NCI-H1436 (cell line): ENCODE measurements around the gene TAGLN2.

Experiments
- DNase-seq: peaks from one replicate; lab custom pipeline; 2025; lab: John Stamatoyannopoulos, UW

Gene TAGLN2

DNA sequence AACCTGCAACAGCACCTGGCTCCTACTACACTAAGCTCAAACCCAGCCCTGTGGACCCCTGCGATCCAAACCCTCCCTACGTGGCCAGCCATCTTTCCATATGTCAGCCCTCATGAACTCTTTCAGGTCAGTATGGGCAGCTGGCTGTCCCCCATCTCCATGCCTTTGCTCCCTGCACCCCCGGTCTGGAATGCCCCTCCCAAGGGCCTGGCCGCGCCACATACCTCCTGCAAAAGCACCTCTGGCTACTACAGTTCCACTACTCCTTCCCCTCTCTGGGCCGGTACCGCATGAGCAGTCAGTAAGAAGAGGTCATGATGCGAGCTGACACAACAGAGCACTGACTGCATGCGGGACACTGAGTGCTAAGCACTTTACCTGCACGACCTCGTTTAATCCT is 10.0 kb upstream of the TAGLN2 start:
- no peak for DNase-seq

DNA sequence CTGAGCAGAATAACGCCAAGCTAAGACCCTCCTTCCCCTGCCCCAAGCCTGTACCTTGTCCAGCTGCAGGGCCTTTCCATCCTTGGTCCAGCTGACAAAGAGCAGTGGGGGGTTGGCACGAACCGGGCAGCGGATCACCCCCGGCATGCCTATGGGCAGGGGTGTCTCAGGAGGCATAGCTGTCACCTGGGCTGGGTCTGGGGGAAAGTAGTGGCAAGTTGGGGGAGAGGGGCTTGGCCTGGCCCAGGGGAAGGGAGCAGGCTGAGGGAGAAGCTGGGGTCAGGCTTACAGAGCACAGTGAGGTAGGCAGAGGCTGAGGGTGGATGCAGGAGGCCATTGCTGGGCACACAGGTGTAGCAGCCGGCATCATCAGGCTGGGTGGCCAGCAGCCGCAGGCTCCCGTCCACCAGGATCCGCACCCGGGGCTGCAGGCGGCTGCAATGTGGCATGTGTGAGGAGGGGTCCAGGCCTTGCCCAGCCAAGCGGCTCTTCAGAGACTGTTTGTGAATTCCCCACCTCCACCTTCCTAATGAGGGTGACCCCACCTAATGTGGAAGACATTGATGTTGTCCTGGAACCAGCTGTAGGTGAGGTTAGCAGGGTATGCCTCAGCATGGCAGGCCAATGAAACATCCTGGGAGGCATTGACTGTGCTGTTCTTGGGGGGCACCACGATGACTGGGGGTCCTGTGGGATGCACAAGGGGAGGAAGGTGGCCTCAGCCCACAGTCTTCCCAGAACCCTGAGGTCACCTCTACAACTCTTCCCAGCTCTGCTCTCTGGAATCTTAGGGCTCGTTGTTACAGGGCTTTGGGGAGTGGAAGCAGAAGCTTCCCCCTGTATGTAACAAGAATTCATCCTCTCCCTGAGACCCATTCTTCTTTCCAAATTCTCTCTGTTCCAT is 9.1 kb upstream of the TAGLN2 start:
- DNase-seq, result no peak

DNA sequence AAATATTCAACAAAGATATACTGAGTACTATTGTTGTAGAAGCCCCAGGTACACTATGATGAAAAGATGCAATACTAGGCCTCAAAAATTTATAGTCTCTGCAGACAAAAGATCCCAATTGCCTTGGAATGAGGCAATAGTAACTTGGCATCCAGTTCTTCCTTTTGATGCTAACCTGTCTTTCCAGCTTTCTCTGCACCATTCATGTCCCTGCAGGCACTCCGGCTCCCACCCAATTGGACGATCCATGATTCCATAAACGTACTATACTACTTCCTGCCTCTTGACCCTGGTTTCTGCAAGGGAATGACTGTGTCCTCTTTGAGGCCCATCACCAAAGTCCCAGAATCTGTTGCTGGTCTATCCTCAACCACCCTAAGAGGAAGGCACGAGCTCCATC is 8.0 kb upstream of the TAGLN2 start:
- no peak for DNase-seq

DNA sequence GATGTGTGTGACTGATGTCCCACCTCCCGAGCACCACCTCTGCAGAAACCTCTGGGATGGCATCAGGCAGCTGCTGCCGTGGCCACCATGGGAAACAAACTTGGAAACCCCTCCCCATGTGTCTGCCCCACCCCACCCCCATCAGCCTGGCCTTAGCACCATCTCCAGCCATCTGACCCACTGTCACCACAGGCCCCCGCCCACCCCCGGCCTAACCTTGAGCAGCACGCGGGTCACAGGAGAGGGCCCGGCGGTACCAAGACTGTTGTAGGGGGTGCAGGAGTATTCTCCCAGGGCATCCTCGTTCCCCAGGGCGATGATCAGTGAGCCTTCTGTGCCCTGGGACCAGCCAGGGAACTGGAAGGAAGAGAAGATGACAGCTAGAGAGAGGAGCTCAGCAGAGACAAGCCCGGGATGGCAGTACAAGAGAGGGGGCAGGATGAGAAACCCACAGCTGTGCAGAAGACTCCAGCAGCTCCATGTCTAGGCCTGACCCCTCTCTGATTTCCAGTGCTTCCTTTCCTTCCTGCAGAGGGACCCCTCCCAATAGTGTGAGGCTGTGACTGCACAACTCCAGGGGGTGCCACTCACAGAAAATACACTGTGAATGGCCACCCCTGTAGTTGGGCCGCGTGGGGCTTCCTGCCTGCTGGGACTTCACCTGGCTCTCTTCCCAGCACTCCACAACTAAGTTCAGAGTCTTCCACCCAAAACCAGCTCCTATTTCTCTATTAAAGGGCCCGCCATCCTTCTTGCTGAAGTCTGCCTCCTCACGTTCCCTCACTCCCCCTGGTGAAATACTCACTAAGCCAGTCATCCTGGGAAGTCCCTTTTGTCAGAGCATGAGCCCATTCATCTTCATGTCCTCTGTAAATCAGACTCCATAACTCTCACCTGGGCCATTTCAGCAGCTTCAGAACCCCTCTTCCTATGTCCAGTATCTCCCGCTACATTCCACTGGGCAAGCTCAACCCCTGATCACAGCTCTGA is 7.3 kb upstream of the TAGLN2 start:
- DNase-seq, result no peak

DNA sequence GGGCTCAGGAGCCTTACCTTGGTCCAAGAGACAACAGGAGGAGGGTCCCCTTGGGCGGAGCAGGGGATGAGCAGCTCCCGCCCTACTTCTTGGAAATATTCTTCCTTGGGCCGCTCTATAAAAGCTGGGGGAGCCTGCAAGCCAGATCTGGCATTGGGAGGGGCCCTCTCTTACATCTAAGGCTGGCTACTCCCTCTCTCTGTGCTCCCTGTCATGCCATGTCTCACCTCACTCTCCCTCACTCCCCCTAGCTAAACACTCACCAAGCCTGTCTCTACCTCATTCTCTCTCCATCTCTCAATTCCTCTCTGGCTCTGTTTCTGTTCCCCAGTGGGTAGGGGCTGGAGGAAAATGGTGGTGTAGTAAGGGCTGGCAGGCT is 6.5 kb upstream of the TAGLN2 start:
- no peak for DNase-seq

DNA sequence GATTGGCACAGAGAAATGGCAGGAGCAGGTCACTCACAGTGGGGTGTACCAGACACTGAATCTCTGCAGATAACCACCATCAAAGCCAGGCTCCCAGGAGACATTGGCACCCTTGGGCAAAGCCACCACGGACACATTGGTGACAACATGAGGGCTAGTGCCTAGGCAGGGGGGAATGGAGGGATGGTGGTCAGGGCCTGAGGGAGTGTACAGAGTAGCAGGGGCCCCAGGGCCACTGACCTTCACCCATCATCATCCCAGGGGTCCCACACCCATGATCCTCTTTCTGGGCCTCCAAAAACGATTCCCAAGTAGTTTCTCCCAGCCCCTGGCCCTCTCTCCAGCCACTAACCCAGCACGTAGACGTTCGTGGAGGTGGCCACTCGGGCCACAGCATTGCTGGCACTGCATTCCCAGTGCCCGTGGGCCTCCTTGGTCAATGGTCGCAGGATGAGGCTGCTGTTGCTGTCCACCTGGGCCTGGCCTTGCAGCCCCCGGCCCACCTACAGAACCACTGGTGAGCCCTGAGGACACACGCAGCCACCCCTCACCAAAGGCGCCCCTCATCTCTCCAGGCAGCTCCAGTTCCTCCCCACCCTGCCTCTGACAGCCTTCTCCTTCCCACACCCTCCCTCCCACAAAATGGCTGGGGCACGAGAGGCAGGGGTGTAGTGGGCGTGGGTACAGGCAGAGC is 5.9 kb upstream of the TAGLN2 start:
- no peak for DNase-seq

DNA sequence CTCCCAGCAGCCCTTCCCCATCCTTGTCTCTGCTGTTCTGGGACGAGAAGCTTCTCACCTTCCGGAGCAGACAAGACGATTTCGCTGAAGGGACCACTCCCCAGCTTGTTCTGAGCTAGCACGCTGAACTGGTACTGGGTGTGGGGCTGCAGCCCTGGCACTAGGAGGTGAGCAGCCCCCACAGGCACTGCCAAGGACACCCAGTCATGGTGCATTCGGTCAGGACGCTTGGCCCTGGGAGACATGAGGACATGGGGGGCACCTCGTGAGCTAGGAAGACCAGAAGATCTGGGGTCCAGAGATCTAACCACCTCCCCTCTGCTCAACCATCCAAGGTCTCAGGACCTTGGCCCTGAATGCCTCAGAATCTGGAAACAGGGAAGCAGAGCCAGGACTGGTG is 5.3 kb upstream of the TAGLN2 start:
- no peak for DNase-seq

DNA sequence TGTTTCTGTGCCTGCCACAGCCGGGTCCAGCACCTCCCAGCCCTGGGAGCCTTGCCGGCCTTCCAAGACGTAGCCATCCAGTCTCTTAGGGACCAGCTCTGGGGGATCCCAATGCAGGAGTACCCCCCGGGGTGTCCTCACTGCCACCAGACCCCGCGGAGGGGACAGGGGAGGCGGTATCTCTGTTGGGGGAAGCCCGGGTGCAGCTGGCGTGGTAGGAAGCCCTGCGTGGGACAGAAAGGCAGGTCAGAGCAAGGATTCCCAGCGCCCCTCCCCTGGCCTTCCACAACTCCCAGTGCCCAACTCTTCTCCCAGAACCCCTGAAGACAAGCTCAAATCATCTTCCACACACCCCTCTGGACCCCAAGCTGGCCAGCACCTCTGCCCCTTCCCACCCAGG is 4.9 kb upstream of the TAGLN2 start:
- DNase-seq, result no peak

DNA sequence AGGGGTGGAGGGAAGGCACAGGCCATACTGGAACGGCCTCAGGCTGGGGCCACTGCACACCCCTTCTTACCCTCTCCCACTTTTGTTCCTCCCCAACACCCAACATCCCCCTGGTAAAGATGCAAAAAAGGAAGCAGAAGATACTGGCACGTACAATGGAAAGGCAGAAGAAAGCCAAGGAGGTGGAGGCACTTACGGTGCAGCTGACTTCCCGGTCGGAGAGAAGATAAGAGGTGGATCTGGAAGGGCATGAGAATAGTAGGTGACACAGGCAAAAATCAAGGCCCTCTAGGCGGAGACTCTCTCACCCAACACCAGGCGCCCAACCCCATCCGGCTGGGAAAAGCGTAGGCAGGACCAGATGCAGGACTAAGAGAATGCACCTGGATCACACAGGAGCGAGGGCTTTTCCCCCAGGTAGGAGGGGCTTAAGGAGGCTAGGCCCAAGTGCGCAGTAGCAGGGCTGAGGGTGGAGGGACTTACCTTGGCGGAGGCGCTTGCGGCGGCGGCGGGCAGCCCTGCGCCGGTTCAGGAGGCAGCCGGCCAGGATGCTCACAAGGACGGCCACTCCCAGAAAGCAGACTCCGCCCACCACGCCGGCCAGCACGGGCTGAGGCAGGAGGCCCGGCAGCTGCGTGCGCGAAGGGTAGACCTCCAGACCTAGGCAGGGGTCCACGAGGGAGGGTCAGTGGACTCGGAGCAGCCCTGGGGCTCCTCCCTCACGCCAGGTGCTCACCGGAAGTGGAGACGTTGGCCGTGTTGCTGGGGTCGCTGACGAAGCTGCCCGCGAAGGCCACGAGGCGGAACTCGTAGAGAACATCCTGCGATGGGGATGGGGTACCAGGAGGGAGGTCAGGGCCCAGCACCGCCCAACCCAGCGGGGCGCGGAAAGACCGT is 4.1 kb upstream of the TAGLN2 start:
- DNase-seq, result no peak

DNA sequence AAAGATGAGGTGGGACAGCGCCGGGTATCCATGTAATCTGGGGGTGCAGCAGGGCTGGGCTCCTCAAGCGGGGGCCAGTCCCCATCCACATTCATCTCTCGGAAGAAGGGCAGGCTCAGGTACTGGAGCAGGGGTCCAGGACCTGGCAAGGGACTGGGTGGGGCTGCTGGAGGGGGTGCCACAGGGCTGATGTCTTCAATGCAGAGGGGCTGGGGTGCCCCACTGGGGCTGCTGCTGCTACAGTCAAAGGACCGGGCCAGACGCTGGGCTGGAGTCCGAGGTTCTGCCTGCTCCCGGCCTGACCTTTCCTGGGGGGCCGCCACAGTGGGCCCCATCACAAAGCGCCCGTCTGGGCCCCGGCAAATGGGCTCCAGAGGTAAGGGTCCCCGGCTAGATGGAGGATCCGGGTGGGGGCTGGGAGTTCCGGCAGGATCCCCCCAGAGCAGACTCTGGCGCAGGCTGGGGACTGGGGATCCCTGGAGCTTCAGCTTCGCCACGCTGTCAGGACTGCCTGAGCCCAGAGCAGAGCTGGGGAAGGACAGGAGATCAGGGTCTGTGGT is 3.3 kb upstream of the TAGLN2 start:
- no peak for DNase-seq

DNA sequence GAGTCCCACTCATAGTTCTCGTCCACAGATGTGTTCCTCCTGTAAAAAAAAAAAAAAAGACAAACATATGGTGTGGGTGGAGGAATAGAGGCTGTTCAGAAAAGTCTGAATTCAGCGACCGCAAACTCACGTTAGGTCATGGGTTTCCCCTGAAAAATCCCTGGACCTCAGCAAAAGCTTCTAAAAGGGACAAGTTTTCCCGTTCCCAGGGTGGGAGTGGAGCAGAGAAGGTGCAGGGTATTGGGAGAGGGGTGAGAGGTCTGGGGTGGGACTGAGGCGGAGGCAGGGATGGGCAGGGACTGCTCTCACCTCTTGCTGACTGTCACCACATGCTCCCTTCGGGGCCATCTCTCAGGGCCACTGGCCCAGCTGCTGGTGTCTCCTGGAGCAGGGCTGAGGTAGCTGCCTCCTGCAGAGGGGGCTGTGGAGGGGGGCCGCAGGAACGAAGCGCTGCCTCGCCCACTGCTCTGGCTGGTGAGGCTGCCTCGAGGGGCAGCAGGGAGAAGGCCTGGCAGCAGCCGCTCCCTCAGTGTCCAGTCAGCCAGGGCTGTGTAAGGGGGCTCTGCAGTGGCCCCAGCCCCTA is 2.6 kb upstream of the TAGLN2 start:
- DNase-seq, result no peak

DNA sequence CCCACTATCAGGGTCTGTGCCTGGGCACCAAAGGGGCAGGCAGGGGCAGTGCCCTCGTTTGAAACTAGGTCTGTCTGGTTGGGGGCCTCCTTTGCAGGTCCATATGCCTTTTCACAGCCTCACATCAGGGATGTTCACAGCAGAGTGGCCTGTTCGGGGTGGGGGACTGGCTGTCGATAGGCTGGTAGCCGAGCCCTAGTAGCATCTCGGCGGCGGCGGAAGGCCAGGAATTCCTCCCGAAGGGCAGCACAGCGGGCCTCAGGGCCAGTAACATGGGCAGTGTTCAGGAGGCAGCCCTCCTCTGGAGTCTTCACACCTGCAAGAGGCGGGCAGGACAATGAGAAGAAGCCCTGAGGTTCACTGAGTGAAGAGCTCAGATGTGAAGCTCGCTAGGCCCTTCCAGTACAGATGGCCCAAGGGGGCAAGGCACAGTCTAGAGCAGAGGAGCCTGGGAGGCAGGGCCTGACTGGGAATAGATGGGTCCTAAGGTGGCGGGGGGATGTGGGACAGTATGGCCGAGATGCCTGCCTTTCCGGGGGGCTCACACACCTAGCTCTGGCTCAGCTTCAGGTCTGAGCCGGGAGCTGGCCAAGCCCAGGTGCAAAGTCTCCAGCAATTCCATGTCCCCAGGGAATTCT is 2.0 kb upstream of the TAGLN2 start:
- no peak for DNase-seq

DNA sequence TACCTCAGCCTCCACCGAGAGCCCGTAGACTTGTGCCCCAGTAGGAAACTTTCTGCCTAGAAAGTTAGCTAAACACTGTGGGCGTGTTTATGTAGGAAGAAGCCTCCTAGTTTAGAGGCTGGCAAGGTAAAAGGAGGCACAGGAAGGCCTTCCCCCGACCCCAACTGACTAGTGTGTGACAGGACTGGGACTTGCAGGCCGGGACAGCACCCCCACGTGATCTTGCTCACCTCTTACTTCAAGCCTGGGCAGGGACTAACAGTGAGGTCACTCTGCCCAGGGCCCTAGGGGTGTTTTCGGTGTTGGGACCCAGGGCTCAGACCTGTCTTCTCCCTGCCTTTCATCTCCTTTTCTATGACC is 392 bp upstream of the TAGLN2 start:
- no peak for DNase-seq

DNA sequence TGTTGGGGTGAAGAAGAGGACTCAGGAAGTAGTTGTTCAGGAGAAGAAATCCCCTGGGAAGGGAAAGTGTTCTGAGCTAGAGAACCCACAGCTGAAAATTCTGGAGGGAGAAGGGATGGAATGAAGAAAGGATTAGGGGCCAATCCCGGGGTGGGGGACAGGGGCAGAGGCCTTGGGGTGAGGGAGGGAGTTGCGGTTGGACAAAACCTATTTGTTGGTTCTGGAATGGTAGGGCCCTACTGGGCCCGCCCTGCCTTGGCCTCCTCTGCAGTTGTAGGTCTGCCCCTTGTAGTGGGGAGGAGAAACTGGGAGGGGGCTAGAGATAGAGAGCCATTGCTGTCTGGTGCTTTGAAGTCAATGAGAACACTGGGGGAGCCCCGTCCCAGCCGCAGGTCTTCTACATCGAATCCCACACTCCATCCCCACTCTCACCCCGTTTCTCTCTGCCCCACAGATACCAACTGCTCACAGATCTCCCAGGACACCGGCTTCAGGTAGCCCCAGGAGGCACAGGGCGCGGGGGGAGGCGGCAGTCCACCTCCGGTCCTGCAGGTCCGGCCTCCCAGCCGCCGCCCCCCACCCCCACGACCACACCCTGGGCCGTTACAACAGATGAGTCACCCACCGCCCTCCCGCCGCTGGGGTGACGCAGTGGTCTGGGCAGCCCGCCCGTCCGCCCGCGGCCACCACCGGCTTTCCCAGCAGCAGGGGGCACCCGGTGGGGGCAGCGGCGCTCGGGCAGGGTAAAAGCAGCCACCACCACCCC is 1.1 kb downstream of the TAGLN2 start:
- no peak for DNase-seq

DNA sequence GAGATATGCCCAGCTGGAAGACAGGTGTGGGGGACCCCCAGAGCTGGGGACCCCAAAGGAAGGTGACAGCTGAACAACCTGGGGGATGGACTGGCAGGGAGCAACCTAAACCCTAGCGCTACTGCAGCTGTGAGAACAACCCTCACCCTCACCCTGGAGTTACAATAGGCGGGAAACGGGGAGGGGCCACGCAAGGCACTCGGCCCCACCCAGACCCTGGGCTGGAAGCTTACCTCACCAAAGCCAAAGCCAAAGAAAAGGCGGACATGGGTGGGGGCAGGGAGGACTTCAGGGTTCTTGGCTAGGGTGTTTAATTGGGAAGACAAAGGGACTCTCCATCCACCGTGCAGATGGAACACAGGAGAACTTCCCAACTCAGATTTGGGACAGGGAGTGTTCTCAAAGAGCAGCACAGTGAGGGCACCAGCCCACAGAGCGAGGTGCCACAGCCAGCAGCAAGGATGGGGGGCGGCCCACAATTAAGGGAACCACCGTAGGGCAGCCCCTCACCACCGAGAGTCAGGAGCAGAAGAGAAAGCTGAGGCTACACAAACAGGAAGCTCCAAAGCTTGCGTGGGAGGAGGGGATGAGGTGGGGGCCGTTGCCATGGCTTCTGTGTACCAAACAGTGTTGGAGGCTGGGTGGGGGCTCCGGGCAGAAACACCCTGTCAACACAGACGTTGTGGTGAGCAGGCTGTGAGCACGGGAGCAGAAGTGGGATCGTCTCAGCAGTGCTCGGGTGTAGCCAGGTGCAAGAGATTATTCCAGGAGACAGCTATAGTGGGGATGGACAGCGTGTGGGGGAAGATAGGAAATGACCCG is 1.9 kb downstream of the TAGLN2 start:
- peak; percentile 66 for DNase-seq

DNA sequence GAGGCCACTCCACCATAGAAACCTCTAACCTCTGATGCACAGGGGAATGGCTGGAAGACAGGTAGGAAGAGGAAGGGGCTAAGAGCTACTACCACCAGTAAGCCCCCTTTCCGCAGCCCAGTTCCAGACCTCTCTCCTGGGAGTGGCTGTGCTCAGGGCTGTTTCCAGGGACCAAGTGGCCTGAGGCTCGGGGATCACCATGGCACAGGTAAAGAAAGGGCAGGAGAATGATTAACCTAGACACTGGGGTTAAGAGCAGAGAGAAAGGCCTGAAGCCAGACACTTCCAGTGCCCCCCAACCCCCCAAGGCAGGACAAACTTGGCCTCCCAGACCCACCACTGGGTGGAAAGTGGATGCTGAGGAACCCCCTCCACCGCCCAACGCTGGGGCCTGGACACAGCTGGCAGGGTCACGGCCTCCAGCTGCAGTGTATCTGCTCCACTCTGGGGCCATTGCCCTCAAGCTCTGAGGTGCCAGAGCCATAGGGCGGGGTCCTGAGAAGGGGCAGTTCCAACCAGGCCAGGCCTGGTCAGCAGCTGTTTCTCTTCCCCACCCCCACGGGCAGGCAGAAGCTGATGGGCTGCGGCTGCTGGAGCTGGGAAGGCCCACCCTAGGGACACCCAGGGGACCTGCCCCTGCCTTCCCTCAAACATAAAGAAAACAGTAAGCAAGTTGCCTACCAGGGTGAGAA is 2.6 kb downstream of the TAGLN2 start:
- DNase-seq, result no peak

DNA sequence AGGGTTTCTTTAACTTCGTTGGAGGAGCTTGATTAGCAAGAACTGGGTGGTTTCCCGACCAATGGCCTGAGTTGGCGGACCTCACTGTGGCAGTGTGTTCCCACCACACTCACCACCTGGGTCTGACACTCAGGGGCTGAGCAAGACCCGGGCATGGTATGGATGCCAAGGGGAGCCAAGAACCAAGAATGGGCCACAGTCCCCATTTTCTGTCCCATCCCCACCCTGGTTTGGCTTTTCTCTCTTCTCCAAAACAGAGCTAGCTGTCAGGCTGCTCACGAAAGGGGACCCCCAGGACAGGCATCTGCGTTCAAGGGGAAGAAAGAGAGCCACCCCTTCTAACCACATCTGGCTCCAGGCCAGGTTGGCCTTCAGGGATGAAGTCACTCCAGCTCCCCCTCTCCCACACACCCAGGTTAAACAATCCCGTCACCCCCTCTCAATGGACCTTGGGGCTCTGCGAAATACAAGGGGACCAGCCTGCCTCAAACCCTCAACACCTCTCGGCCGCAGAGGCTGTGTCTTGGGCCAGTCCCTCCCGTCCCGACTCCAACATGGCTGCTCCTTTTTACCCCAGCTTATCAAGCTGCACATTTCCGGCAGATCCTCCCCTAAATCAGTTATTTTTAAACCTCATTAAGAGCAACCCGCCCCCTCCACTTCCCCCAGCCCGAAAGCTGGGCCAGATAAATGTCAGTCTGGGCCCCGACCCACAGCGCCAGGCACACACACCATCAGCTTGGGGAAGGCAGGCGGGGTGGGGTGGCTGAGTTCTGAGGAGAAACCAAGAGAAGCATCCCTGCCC is 3.4 kb downstream of the TAGLN2 start:
- no peak for DNase-seq
